ENCODE results near the gene FUNDC2. TPM values are rescaled to one million over a fixed set of nuclear protein-coding genes. Genes with fewer than 3 reads are reported as not detected.

Gene FUNDC2
- total and polyA plus RNA-seq, 2 of the 13 experiments (the other 11 are each of a cell fraction or from before 2014, with no cell fraction given): 65.3 to 109 TPM

DNA sequence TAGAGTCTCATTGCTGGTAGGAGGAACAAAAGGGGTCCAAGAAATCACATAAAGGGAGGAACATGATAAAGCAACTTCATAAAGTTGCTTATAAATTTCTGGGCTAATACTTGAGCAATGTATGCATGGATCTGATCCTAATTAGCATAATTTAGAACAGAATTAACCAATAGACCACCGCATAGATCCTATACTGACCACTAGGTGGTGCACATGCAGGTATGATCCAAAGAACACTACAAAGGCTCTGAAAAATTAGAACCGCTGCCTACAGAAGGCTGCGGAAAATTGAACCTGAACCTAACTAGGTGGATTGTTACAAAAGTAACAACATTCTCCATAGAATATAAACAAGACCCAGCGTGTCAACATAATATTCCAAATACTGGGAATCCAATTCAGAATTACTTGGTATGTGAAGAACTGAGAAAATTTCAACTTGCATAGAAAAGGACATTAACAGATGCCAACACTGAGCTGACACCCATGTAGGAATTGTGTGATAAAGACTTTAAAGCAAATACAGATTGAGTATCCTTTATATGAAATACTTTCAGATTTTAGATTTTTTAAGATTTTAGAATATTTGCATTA is 67.9 kb downstream of the FUNDC2 start (continued):
- TF ChIP-seq, protein P1, sequence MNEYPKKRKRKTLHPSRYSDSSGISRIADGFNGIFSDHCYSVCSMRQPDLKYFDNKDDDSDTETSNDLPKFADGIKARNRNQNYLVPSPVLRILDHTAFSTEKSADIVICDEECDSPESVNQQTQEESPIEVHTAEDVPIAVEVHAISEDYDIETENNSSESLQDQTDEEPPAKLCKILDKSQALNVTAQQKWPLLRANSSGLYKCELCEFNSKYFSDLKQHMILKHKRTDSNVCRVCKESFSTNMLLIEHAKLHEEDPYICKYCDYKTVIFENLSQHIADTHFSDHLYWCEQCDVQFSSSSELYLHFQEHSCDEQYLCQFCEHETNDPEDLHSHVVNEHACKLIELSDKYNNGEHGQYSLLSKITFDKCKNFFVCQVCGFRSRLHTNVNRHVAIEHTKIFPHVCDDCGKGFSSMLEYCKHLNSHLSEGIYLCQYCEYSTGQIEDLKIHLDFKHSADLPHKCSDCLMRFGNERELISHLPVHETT (CRISPR knock-in tag; conservative IDR thresholded peaks at IDR 0.05): no peak
- TF ChIP-seq RFX3 (CRISPR knock-in tag; IDR thresholded peaks at IDR 0.05): no peak
- TF ChIP-seq THAP11 (CRISPR knock-in tag; IDR thresholded peaks at IDR 0.05): no peak
- TF ChIP-seq, protein P2, sequence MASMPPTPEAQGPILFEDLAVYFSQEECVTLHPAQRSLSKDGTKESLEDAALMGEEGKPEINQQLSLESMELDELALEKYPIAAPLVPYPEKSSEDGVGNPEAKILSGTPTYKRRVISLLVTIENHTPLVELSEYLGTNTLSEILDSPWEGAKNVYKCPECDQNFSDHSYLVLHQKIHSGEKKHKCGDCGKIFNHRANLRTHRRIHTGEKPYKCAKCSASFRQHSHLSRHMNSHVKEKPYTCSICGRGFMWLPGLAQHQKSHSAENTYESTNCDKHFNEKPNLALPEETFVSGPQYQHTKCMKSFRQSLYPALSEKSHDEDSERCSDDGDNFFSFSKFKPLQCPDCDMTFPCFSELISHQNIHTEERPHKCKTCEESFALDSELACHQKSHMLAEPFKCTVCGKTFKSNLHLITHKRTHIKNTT (CRISPR knock-in tag; IDR thresholded peaks at IDR 0.05): no peak
- TF ChIP-seq ZSCAN9 (CRISPR knock-in tag; IDR thresholded peaks at IDR 0.05; ENCODE audit: borderline replicate concordance): no peak
- peak; percentile 49 for TF ChIP-seq STAG1 (CRISPR knock-in tag; IDR thresholded peaks at IDR 0.05)
- peak; percentile 41 for TF ChIP-seq SMC3 (IDR thresholded peaks at IDR 0.05; ENCODE audit: low read length)
- TF ChIP-seq SMARCC2 (IDR thresholded peaks at IDR 0.05): no peak
- TF ChIP-seq ZNF720 (CRISPR knock-in tag; IDR thresholded peaks at IDR 0.05): no peak
- TF ChIP-seq ZNF296 (CRISPR knock-in tag; conservative IDR thresholded peaks at IDR 0.05): no peak
- no peak for TF ChIP-seq ZNF747 (CRISPR knock-in tag; IDR thresholded peaks at IDR 0.05; ENCODE audit: borderline replicate concordance)
- TF ChIP-seq CBX5 (CRISPR knock-in tag; IDR thresholded peaks at IDR 0.05; ENCODE audit: borderline replicate concordance): no peak
- no peak for TF ChIP-seq ZNF576 (CRISPR knock-in tag; IDR thresholded peaks at IDR 0.05)

Measured in HepG2 (cell line).